ENCODE results near the gene CYBB.

DNA sequence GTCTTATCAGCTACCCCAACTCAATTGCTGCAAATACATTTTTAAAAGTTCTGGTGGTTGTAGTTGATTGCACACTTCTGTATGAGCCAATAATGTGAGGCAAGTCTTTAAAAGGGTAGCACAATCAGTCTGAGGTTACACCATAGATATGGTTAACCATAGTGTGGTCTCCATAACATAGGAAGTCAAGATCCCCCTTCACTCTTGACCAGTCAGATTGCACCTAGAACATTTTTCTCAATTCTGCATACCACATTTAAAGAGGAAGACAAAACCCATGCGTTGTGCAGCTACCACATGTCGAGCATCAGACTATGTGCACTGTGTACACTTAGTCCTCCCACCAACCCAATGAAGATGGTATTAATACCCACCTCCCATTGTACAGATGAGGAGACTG, 26.5 kb upstream of the CYBB start:
- TF ChIP-seq EZH2 (IDR thresholded peaks at IDR 0.05; ENCODE audit: borderline replicate concordance) = no peak
- TF ChIP-seq, protein P1, sequence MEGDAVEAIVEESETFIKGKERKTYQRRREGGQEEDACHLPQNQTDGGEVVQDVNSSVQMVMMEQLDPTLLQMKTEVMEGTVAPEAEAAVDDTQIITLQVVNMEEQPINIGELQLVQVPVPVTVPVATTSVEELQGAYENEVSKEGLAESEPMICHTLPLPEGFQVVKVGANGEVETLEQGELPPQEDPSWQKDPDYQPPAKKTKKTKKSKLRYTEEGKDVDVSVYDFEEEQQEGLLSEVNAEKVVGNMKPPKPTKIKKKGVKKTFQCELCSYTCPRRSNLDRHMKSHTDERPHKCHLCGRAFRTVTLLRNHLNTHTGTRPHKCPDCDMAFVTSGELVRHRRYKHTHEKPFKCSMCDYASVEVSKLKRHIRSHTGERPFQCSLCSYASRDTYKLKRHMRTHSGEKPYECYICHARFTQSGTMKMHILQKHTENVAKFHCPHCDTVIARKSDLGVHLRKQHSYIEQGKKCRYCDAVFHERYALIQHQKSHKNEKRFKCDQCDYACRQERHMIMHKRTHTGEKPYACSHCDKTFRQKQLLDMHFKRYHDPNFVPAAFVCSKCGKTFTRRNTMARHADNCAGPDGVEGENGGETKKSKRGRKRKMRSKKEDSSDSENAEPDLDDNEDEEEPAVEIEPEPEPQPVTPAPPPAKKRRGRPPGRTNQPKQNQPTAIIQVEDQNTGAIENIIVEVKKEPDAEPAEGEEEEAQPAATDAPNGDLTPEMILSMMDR (IDR thresholded peaks at IDR 0.05; ENCODE audit: poor library complexity) = no peak

All from hepatocyte (in vitro differentiated cells).